Esophagus muscularis mucosa (tissue), 4 donors: ENCODE measurements around the gene GPR12. TPM values are rescaled to one million over a fixed set of nuclear protein-coding genes. Genes with fewer than 3 reads are reported as not detected.

Source experiments
- DNase-seq: peaks from one replicate; pipeline ENCODE4 v3.0.0-alpha.2; 2017; ENCODE audit errors: extremely low spot score
- H3K27ac ChIP-seq, 4 donors: fragments of 200-600 bp; sonication (generic); replicated peaks in 1 of 4; 1 replicate in 3 of 4; 2 replicates in 1 of 4; pipeline ENCODE4 v1.5.1; 2016 to 2019; ENCODE audit warnings: mild to moderate bottlenecking in 1 of 4
- H3K27me3 ChIP-seq, 4 donors: fragments of 200-600 bp; sonication (generic); one replicate each; pipeline versions ENCODE4 v1.5.1 to v1.6.0; 2016 to 2019
- H3K36me3 ChIP-seq, 4 donors: fragments of 200-600 bp; sonication (generic); one replicate each; pipeline ENCODE4 v1.5.1; 2016 to 2019
- H3K4me1 ChIP-seq, 4 donors: fragments of 200-600 bp; sonication (generic); one replicate each; pipeline ENCODE4 v1.5.1; 2016 to 2019
- H3K4me3 ChIP-seq, 4 donors: fragments of 200-600 bp; sonication (generic); 1 replicate in 2 of 4; 2 replicates in 2 of 4; pipeline ENCODE4 v1.5.1; 2016 to 2019; ENCODE audit warnings: mild to moderate bottlenecking in 4 of 4, moderate library complexity in 1 of 4
- H3K9me3 ChIP-seq, 4 donors: fragments of 200-600 bp; sonication (generic); 1 replicate in 3 of 4; 2 replicates in 1 of 4; pipeline ENCODE4 v1.5.1; 2016 to 2019
- CTCF ChIP-seq, 3 experiments: fragments of 200-600 bp in 2 of 3; fragments of 450-650 bp in 1 of 3; sonication (generic) in 2 of 3; IDR thresholded peaks; one replicate each; pipeline ENCODE4 v1.5.1; 2017 to 2019; ENCODE audit warnings: antibody characterized with exemption in 3 of 3, mild to moderate bottlenecking in 2 of 3, moderate library complexity in 1 of 3
- EP300 ChIP-seq: sonication (generic); formaldehyde crosslinking; IDR thresholded peaks from one replicate; pipeline ENCODE4 v1.6.1; 2017; ENCODE audit warnings: antibody characterized with exemption
- POLR2A ChIP-seq: fragments of 450-650 bp; IDR thresholded peaks from one replicate; pipeline ENCODE4 v1.6.1; 2017; ENCODE audit warnings: antibody characterized with exemption, moderate library complexity, mild to moderate bottlenecking, low read depth
- POLR2AphosphoS5 ChIP-seq, 2 donors: sonication (generic); formaldehyde crosslinking; IDR thresholded peaks; one replicate each; pipeline ENCODE4 v1.6.1; 2017; ENCODE audit warnings: antibody characterized with exemption in 2 of 2
- WGBS: methylation state at CpG from one replicate; pipeline ENCODE4 v1.1.5; 2018; 5-methylcytosine and 5-hydroxymethylcytosine counted together
- intact Hi-C: fragments of 100-400 bp; cut with DNase I; formaldehyde crosslinking; loops from one replicate; pipeline ENCODE4 v1.15.1; 2023
- total RNA-seq, 4 donors: library from RNA; depleted of rRNA; stranded (reverse); fragments of >200 nt; gene quantifications; one replicate each; pipeline versions ENCODE4 v1.1.0 to v1.2.1, GENCODE V29; 2016

The GPR12 gene
- total RNA-seq, 4 donors from 2014 or later, result 0.11 to 0.26 (median 0.17) TPM; not detected in 1

GRCh38 chr13:26722321-26722720 lies 38.3 kb downstream of the GPR12 start:
- Histone ChIP-seq H3K4me3 (no peak overlapping the region), H3K4me1 (peaks cover 0 to 3% (median 0%) of the 10 kb centered on the region in 4 donors), H3K9me3 (no peaks in the 10 kb centered on the region), H3K36me3 (no peaks in the 10 kb centered on the region), H3K27me3 (peaks cover 0 to 10% (median 0%) of the 10 kb centered on the region in 4 donors), H3K27ac (no peak overlapping the region)
- peak; percentile 29 for DNase-seq
- intact Hi-C loops, result no loop called here
- 86% methylated on average over 5 of the region's 5 CpGs for WGBS
- no peak for TF ChIP-seq POLR2AphosphoS5 (IDR thresholded peaks at IDR 0.05)
- no peak for TF ChIP-seq CTCF (IDR thresholded peaks at IDR 0.05)

- no peak overlapping the region for H3K27ac ChIP-seq
- peak; percentile 92 for DNase-seq
- no peaks in the 10 kb centered on the region for H3K4me1 ChIP-seq
- peaks cover 0 to 10% (median 0%) of the 10 kb centered on the region in 4 donors for H3K27me3 ChIP-seq
- WGBS, result 72% methylated on average over 20 of the region's 26 CpGs
- intact Hi-C loops, result no loop called here
- no peaks in the 10 kb centered on the region for H3K9me3 ChIP-seq
- no peak overlapping the region for H3K4me3 ChIP-seq
- no peaks in the 10 kb centered on the region for H3K36me3 ChIP-seq
- no peak for TF ChIP-seq CTCF (IDR thresholded peaks at IDR 0.05)
- no peak for TF ChIP-seq EP300
- TF ChIP-seq POLR2A, result no peak
- TF ChIP-seq POLR2AphosphoS5 (IDR thresholded peaks at IDR 0.05), result no peak
Measured at GRCh38 chr13:26721251-26722121, 39.1 kb downstream of the GPR12 start.

DNA sequence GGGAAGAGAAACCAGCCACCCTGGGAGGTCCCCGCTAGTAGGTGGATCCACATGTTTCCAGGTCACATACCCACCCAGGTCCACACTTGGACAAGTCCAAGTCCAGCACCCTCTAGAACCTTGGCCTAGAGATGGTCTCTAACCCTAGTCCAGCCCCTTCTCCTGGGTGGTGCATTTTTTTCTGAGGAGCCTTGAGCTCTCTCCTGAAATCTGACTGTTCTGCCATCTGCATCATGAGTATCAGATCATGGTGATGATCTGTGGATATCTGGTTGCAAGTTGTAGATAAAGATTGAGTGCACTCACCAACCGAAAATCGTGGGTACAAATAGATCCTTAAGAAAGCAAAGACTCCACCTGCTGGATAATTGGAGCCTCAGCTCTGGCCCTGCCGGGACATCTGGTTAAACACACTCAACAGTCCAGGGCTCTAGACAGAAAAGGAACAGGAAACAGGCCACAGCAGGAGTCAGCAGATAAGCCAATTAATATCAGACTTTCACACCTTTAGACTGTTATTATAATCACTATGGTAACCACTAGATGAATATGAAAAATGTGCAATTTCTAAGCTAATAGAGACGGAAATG lies 41.1 kb downstream of the GPR12 start:
- peaks cover 0 to 10% (median 0%) of the 10 kb centered on the region in 4 donors for H3K27me3 ChIP-seq
- no peak overlapping the region for H3K27ac ChIP-seq
- H3K4me3 ChIP-seq, result no peak overlapping the region
- TF ChIP-seq POLR2AphosphoS5 (IDR thresholded peaks at IDR 0.05), result no peak
- TF ChIP-seq CTCF (IDR thresholded peaks at IDR 0.05), result no peak
- TF ChIP-seq EP300, result no peak
- TF ChIP-seq POLR2A, result no peak
- H3K4me1 ChIP-seq, result no peaks in the 10 kb centered on the region
- intact Hi-C loops, result no loop called here
- no peaks in the 10 kb centered on the region for H3K9me3 ChIP-seq
- 22% methylated on average over 4 of the region's 5 CpGs for WGBS
- H3K36me3 ChIP-seq, result no peaks in the 10 kb centered on the region
- DNase-seq, result peak; percentile 60

GRCh38 chr13:26718872-26719271 lies 41.7 kb downstream of the GPR12 start:
- no peaks in the 10 kb centered on the region for H3K9me3 ChIP-seq
- H3K4me3 ChIP-seq, result no peak overlapping the region
- H3K27me3 ChIP-seq, result peaks cover 0 to 10% (median 0%) of the 10 kb centered on the region in 4 donors
- intact Hi-C loops, result no loop called here
- TF ChIP-seq EP300, result no peak
- no peak for TF ChIP-seq POLR2AphosphoS5 (IDR thresholded peaks at IDR 0.05)
- no peak for TF ChIP-seq CTCF (IDR thresholded peaks at IDR 0.05)
- TF ChIP-seq POLR2A, result no peak
- no peaks in the 10 kb centered on the region for H3K36me3 ChIP-seq
- WGBS, result 80% methylated on average over 5 of the region's 5 CpGs
- H3K4me1 ChIP-seq, result no peaks in the 10 kb centered on the region
- H3K27ac ChIP-seq, result no peak overlapping the region
- peak; percentile 57 for DNase-seq
